Measurements from ENCODE around the gene EMC8. TPM values are rescaled to one million over a fixed set of nuclear protein-coding genes. Genes with fewer than 3 reads are reported as not detected.
"Not testable (repeated sequence)": the region's sequence is repeated elsewhere in the genome, so short reads cannot be mapped to it uniquely, and the experiment has no call there.

The EMC8 gene
- polyA plus RNA-seq, 1 of the 3 experiments (the other 2 are of a cell fraction): 45.9 TPM

DNA sequence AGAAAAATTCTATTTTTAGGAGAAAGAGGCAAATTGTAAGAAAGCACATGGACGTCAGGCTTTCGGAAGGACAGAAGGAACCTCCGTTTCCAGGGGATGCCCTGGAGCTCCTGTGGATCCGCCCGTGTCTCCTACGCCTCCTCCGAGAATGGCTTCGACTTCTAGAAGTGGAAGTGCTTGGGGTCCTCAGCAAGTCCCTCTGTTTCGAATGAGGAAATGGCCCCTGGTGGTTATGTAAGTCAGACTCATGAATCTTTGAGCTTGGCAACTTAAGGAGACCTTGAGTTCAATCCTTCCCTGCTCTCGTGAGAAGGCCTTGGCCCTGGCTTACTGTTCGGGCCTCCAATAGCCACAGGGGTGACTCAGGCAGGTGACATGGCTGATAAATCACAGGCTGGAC is 39.0 kb upstream of the EMC8 start (continued):
- TF ChIP-seq TAF1 (IDR thresholded peaks at IDR 0.05; ENCODE audit: borderline replicate concordance, low read depth, low read length): no peak
- TF ChIP-seq TEAD4 (IDR thresholded peaks at IDR 0.05; ENCODE audit: borderline replicate concordance, insufficient read depth): no peak

DNA sequence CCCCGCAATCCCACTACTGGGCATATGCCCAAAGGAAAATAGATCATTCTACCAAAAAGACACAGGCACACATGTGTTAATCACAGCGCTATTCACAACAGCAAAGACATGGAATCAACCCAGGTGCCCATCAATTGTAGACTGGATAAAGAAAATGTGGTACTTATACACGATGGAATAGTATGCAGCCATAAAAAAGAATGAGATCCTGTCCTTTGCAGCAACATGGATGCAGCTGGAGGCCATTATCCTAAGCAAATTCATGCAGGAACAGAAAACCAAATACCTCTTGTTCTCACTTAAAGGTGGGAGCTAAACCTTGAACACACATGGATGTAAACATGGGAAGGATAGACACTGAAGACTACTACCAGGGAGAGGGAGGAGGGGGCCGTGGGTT is 38.3 kb upstream of the EMC8 start:
- H3F3A ChIP-seq (replicated peaks; ENCODE audit: insufficient read depth); H3K79me2 ChIP-seq (ENCODE audit: insufficient read depth); H3K4me1 ChIP-seq (ENCODE audit: control insufficient read depth in 1 of 2, insufficient read depth in 2 of 2, low read depth in 1 of 2, low read length in 1 of 2); H2AFZ ChIP-seq (ENCODE audit: low read depth); H3K27ac ChIP-seq (ENCODE audit: low read depth in 2 of 2, low read length in 1 of 2); DNase-seq; H4K20me1 ChIP-seq (ENCODE audit: insufficient read depth); H3K36me3 ChIP-seq (replicated peaks in 1 of 2; ENCODE audit: control insufficient read depth in 1 of 2, insufficient read depth in 2 of 2, low read length in 1 of 2); H3K9me2 ChIP-seq; H3K4me2 ChIP-seq; H3K9me3 ChIP-seq; POLR2A ChIA-PET; H3K4me3 ChIP-seq (ENCODE audit: low read depth in 2 of 2, low read length in 1 of 2); H3K9ac ChIP-seq: not testable (repeated sequence)
- CTCF ChIA-PET: interaction anchor here (10.0 kb wide), 1 partner anchor 17 kb away, joined by 85 read pairs; no protein-coding TSS in a partner anchor
- 5% methylated on average over 4 of the region's 4 CpGs for whole genome bisulfite sequencing (ENCODE audit: low lambda C conversion rate)
- peaks cover 90% of the 10 kb centered on the region for H3K27me3 ChIP-seq (ENCODE audit: insufficient read depth)

DNA sequence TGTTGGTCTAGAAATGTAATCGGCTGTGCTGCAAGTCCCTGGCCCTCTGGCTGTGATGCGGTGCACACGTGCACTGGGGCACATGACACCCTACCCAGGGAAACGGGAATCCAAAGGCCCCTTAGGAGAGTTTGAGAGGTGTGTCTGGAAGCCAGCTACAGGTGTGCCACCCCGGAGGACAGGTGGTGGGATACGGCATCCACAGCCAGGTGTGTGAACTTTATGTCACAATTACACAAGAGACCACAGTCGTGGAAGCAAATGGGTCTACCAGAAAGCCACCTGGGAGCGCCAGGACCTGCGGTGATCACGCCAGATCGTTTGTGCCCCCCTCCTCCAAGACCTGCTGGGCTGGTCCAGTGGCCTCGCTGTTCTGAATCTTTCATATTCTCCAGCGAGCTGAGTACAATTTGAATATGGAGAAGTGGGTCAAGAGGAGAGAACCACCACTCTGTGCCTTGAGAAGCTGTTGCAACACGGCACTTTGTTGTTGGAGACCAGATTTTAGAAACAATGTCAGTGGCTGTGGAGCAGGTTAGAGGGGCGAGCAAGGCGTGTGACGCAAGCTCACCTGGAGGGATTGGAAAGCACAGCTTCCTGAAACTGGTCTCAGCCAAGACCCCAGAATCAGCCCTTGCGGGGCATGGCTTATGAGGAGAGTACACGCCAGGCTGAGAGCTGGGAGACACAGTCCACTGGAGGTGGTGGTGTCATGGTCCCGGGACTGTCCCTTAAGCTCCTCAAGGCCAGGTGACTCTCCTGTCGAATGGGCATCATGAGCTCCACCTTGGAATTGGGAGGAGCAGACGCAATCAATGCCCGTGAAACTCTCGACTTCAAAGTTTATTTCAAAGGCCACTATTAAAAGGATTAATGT is 37.6 kb upstream of the EMC8 start:
- no peaks in the 10 kb centered on the region for H3K36me3 ChIP-seq (replicated peaks in 1 of 2; ENCODE audit: control insufficient read depth in 1 of 2, insufficient read depth in 2 of 2, low read length in 1 of 2)
- H3K9me3 ChIP-seq: no peaks in the 10 kb centered on the region
- H3K9me2 ChIP-seq: no peaks in the 10 kb centered on the region
- WGBS (ENCODE audit: low lambda C conversion rate): 9% methylated on average over 15 of the region's 24 CpGs
- no peak overlapping the region for H3K4me3 ChIP-seq (ENCODE audit: low read depth in 2 of 2, low read length in 1 of 2)
- peaks cover 90% of the 10 kb centered on the region for H3K27me3 ChIP-seq (ENCODE audit: insufficient read depth)
- TF ChIP-seq SIN3A (IDR thresholded peaks at IDR 0.05; ENCODE audit: borderline replicate concordance, low read depth, low read length): no peak
- TF ChIP-seq RAD21 (IDR thresholded peaks at IDR 0.05; ENCODE audit: low read length): no peak
- TF ChIP-seq GATA2 (CRISPR knock-in tag; IDR thresholded peaks at IDR 0.05): no peak
- TF ChIP-seq FOSL2 (IDR thresholded peaks at IDR 0.05; ENCODE audit: borderline replicate concordance, low read depth): no peak
- TF ChIP-seq FOXM1 (IDR thresholded peaks at IDR 0.05; ENCODE audit: low read depth): no peak
- TF ChIP-seq RXRA (IDR thresholded peaks at IDR 0.05; ENCODE audit: borderline replicate concordance, low read depth): no peak
- no peak for TF ChIP-seq RCOR1 (IDR thresholded peaks at IDR 0.05; ENCODE audit: low read length)
- no peak for TF ChIP-seq YY1 (IDR thresholded peaks at IDR 0.05; ENCODE audit: low read depth)
- TF ChIP-seq CHD2 (IDR thresholded peaks at IDR 0.05; ENCODE audit: low read length, partially characterized antibody): no peak
- TF ChIP-seq, protein P1, sequence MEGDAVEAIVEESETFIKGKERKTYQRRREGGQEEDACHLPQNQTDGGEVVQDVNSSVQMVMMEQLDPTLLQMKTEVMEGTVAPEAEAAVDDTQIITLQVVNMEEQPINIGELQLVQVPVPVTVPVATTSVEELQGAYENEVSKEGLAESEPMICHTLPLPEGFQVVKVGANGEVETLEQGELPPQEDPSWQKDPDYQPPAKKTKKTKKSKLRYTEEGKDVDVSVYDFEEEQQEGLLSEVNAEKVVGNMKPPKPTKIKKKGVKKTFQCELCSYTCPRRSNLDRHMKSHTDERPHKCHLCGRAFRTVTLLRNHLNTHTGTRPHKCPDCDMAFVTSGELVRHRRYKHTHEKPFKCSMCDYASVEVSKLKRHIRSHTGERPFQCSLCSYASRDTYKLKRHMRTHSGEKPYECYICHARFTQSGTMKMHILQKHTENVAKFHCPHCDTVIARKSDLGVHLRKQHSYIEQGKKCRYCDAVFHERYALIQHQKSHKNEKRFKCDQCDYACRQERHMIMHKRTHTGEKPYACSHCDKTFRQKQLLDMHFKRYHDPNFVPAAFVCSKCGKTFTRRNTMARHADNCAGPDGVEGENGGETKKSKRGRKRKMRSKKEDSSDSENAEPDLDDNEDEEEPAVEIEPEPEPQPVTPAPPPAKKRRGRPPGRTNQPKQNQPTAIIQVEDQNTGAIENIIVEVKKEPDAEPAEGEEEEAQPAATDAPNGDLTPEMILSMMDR (IDR thresholded peaks at IDR 0.05): no peak
- TF ChIP-seq, protein P2, sequence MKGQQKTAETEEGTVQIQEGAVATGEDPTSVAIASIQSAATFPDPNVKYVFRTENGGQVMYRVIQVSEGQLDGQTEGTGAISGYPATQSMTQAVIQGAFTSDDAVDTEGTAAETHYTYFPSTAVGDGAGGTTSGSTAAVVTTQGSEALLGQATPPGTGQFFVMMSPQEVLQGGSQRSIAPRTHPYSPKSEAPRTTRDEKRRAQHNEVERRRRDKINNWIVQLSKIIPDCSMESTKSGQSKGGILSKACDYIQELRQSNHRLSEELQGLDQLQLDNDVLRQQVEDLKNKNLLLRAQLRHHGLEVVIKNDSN (IDR thresholded peaks at IDR 0.05; ENCODE audit: borderline replicate concordance, low read depth): no peak
- no peak for TF ChIP-seq SMC3 (IDR thresholded peaks at IDR 0.05; ENCODE audit: low read depth, low read length)
- TF ChIP-seq, protein P3, sequence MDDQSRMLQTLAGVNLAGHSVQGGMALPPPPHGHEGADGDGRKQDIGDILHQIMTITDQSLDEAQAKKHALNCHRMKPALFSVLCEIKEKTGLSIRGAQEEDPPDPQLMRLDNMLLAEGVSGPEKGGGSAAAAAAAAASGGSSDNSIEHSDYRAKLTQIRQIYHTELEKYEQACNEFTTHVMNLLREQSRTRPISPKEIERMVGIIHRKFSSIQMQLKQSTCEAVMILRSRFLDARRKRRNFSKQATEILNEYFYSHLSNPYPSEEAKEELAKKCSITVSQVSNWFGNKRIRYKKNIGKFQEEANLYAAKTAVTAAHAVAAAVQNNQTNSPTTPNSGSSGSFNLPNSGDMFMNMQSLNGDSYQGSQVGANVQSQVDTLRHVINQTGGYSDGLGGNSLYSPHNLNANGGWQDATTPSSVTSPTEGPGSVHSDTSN (IDR thresholded peaks at IDR 0.05): no peak
- TF ChIP-seq RFX5 (IDR thresholded peaks at IDR 0.05; ENCODE audit: low read length): no peak
- H3K9ac ChIP-seq: no peak overlapping the region
- no peaks in the 10 kb centered on the region for H4K20me1 ChIP-seq (ENCODE audit: insufficient read depth)
- H3K4me1 ChIP-seq (ENCODE audit: control insufficient read depth in 1 of 2, insufficient read depth in 2 of 2, low read depth in 1 of 2, low read length in 1 of 2): no peaks in the 10 kb centered on the region
- ChIA-PET CTCF (interaction anchor here (10.0 kb wide), 1 partner anchor 16 kb away, joined by 85 read pairs; no protein-coding TSS in a partner anchor), POLR2A (no interaction called here)
- H3F3A ChIP-seq (replicated peaks; ENCODE audit: insufficient read depth): no peaks in the 10 kb centered on the region
- no peak overlapping the region for H2AFZ ChIP-seq (ENCODE audit: low read depth)
- H3K27ac ChIP-seq (ENCODE audit: low read depth in 2 of 2, low read length in 1 of 2): no peak overlapping the region
- no peaks in the 10 kb centered on the region for H3K79me2 ChIP-seq (ENCODE audit: insufficient read depth)
- H3K4me2 ChIP-seq: no peak overlapping the region
- no peak for DNase-seq
